Body of pancreas (tissue), 4 donors: ENCODE data around the gene TBX4. TPM values are rescaled to one million over a fixed set of nuclear protein-coding genes. Genes with fewer than 3 reads are reported as not detected.
"Not testable (repeated sequence)": the region's sequence is repeated elsewhere in the genome, so short reads cannot be mapped to it uniquely, and the experiment has no call there.

Experiments
- ATAC-seq: fragments of 150-250 bp; one replicate; pipeline ENCODE4 v1.9.1; 2016
- DNase-seq, 4 donors: peaks; one replicate each; pipeline ENCODE4 v3.0.0-alpha.2; 2019
- H3K27ac ChIP-seq, 4 donors: fragments of 200-600 bp; sonication (generic); 1 replicate in 3 of 4; 2 replicates in 1 of 4; pipeline versions ENCODE4 v1.5.1 to v1.6.1; 2016 to 2019; ENCODE audit warnings: mild to moderate bottlenecking in 1 of 4, mixed read lengths in 1 of 4, moderate library complexity in 1 of 4
- H3K27me3 ChIP-seq, 2 donors: fragments of 200-600 bp; sonication (generic); one replicate each; pipeline ENCODE4 v1.6.0; 2016; ENCODE audit warnings: mild to moderate bottlenecking in 1 of 2
- H3K36me3 ChIP-seq, 2 donors: fragments of 200-600 bp; sonication (generic); replicated peaks in 1 of 2; 2 replicates each; pipeline ENCODE4 v1.5.1; 2016; ENCODE audit warnings: low read depth in 2 of 2; ENCODE audit not compliant: insufficient read depth in 1 of 2
- H3K4me1 ChIP-seq: fragments of 200-600 bp; sonication (generic); one replicate; pipeline ENCODE4 v1.6.0; 2016
- H3K4me3 ChIP-seq, 2 donors: fragments of 200-600 bp; sonication (generic); 1 replicate in 1 of 2; 2 replicates in 1 of 2; pipeline ENCODE4 v1.5.1; 2016 to 2019
- H3K9me3 ChIP-seq, 3 donors: fragments of 200-600 bp; sonication (generic); 1 replicate in 2 of 3; 2 replicates in 1 of 3; pipeline ENCODE4 v1.5.1; 2016
- CTCF ChIP-seq, 7 experiments: fragments of 450-650 bp in 4 of 7; fragments of 200-600 bp in 3 of 7; sonication (generic) in 3 of 7; IDR thresholded peaks; one replicate each; pipeline ENCODE4 v1.5.1; 2016 to 2019; ENCODE audit warnings: antibody characterized with exemption in 7 of 7
- POLR2A ChIP-seq, 3 donors: fragments of 450-650 bp; IDR thresholded peaks; one replicate each; pipeline ENCODE4 v1.6.1; 2016; ENCODE audit warnings: antibody characterized with exemption in 3 of 3, mild to moderate bottlenecking in 2 of 3
- WGBS, 2 donors: methylation state at CpG; one replicate each; pipeline ENCODE4 v1.1.5; 2017; 5-methylcytosine and 5-hydroxymethylcytosine counted together
- intact Hi-C: fragments of 100-400 bp; cut with DNase I; formaldehyde crosslinking; loops from one replicate; pipeline ENCODE4 v1.15.1; 2023
- total RNA-seq, 2 donors: library from RNA; depleted of rRNA; stranded (reverse); fragments of >200 nt; gene quantifications; one replicate each; pipeline ENCODE4 v1.1.0, GENCODE V29; 2016

TBX4 gene
- total RNA-seq, 2 donors from 2014 or later, result not detected

- H3K36me3 ChIP-seq, result no peaks in the 10 kb centered on the region
- TF ChIP-seq CTCF (IDR thresholded peaks at IDR 0.05) (no peak), POLR2A (IDR thresholded peaks at IDR 0.05) (no peak)
- 44 to 47% methylated on average over 1 of the region's 1 CpG for WGBS, 2 donors
Observed at GRCh38 chr17:61522088-61522487, 69.9 kb downstream of the TBX4 start.

GRCh38 chr17:61524319-61524718 lies 72.1 kb downstream of the TBX4 start:
- TF ChIP-seq CTCF (IDR thresholded peaks at IDR 0.05), result no peak
- no peak for TF ChIP-seq POLR2A (IDR thresholded peaks at IDR 0.05)
- DNase-seq (no peak), ATAC-seq (no peak)
- Histone ChIP-seq H3K36me3 (no peaks in the 10 kb centered on the region), H3K4me3 (no peak overlapping the region), H3K4me1 (no peaks in the 10 kb centered on the region), H3K9me3 (no peaks in the 10 kb centered on the region), H3K27ac (no peak overlapping the region), H3K27me3 (no peaks in the 10 kb centered on the region)
- WGBS, 2 donors, result 59 to 61% methylated on average over 3 of the region's 3 CpGs
- intact Hi-C loops, result no loop called here

More at GRCh38 chr17:61522088-61522487, 69.9 kb downstream of the TBX4 start:
- no peaks in the 10 kb centered on the region for H3K27me3 ChIP-seq
- no peak overlapping the region for H3K4me3 ChIP-seq
- intact Hi-C loops, result no loop called here
- no peak for DNase-seq
- no peak for ATAC-seq
- no peaks in the 10 kb centered on the region for H3K4me1 ChIP-seq
- no peak overlapping the region for H3K27ac ChIP-seq
- H3K9me3 ChIP-seq, result no peaks in the 10 kb centered on the region

GRCh38 chr17:61527441-61527840 lies 75.2 kb downstream of the TBX4 start:
- H3K9me3 ChIP-seq, H3K27me3 ChIP-seq, H3K27ac ChIP-seq, H3K4me1 ChIP-seq, ATAC-seq, H3K4me3 ChIP-seq, intact Hi-C loops, H3K36me3 ChIP-seq, DNase-seq: not testable (repeated sequence)
- 89 to 91% methylated on average over 2 of the region's 2 CpGs for WGBS, 2 donors

- Histone ChIP-seq H3K36me3 (no peaks in the 10 kb centered on the region), H3K27ac (no peak overlapping the region), H3K4me1 (no peaks in the 10 kb centered on the region), H3K27me3 (no peaks in the 10 kb centered on the region), H3K4me3 (no peak overlapping the region), H3K9me3 (no peaks in the 10 kb centered on the region)
- no peak for TF ChIP-seq CTCF (IDR thresholded peaks at IDR 0.05)
- no peak for TF ChIP-seq POLR2A (IDR thresholded peaks at IDR 0.05)
- DNase-seq, result no peak
- ATAC-seq, result no peak
- intact Hi-C loops, result no loop called here
- WGBS, 2 donors, result 74 to 82% methylated on average over 2 of the region's 2 CpGs
Observed at GRCh38 chr17:61528171-61528570, 75.9 kb downstream of the TBX4 start.

- intact Hi-C loops, result no loop called here
- no peaks in the 10 kb centered on the region for H3K36me3 ChIP-seq
- DNase-seq (no peak), ATAC-seq (no peak)
- H3K27me3 ChIP-seq, result no peaks in the 10 kb centered on the region
- 76 to 78% methylated on average over 7 of the region's 7 CpGs for WGBS, 2 donors
- no peak overlapping the region for H3K4me3 ChIP-seq
- H3K4me1 ChIP-seq, result no peaks in the 10 kb centered on the region
- no peaks in the 10 kb centered on the region for H3K9me3 ChIP-seq
- TF ChIP-seq CTCF (IDR thresholded peaks at IDR 0.05) (no peak), POLR2A (IDR thresholded peaks at IDR 0.05) (no peak)
- H3K27ac ChIP-seq, result no peak overlapping the region
Observed at GRCh38 chr17:61531223-61531622, 79.0 kb downstream of the TBX4 start.
